ENCODE results near the gene ACTR3C. TPM values are rescaled to one million over a fixed set of nuclear protein-coding genes. Genes with fewer than 3 reads are reported as not detected.
"Not testable (repeated sequence)": the region's sequence is repeated elsewhere in the genome, so short reads cannot be mapped to it uniquely, and the experiment has no call there.

Gene ACTR3C
- total RNA-seq, 1 experiment from 2014 or later, result 3.6 TPM

DNA sequence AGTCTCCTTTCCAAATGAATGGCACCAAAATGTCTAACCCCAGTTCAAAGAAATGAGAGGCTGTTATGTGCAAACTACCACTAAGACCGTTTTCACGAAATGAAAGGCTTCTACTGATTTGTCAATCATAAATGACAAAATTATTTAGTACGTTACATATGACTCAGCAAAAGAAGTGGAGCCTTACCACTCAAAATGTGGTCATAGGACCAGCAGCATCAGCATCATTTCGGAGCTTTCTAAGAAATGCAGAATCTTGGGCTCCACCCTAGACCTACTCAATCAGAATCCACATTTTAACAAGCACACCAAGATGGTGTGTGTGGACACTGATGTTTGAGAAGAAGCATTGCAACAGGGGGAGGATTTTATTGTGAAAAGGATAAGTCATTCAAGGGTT is 120.5 kb downstream of the ACTR3C start:
- H3K36me3 Mint-ChIP-seq (ENCODE audit: insufficient read depth, unreplicated experiment); H3K4me1 Mint-ChIP-seq (ENCODE audit: insufficient read depth, unreplicated experiment); POLR2A ChIA-PET; BruUV-seq (replicated peaks); H3K27me3 Mint-ChIP-seq (ENCODE audit: insufficient read depth, unreplicated experiment); intact Hi-C loops (cut with micrococcal nuclease); DNase-seq (ENCODE audit: unreplicated experiment); CTCF ChIA-PET; H3K27ac Mint-ChIP-seq (ENCODE audit: low read depth, unreplicated experiment); H3K4me3 Mint-ChIP-seq (ENCODE audit: unreplicated experiment); H3K9me3 Mint-ChIP-seq (ENCODE audit: unreplicated experiment): not testable (repeated sequence)

Other genes starting within 250 kb of the ACTR3C start
- 8.4 and 10.1 TPM in 2 replicates for gene LRRC61, start 190 bp downstream of the ACTR3C start, total RNA-seq (2022)
- not detected in 2 replicates for gene RARRES2, start 18.1 kb upstream of the ACTR3C start, total RNA-seq (2022)
- gene REPIN1, start 45.3 kb upstream of the ACTR3C start, total RNA-seq (2022), result 80.8 and 83.0 TPM in 2 replicates
- 1.7 and 2.0 TPM in 2 replicates for gene ZNF775, start 55.8 kb upstream of the ACTR3C start, total RNA-seq (2022)
- not detected in 2 replicates for gene GIMAP8, start 127.1 kb upstream of the ACTR3C start, total RNA-seq (2022)
- gene GIMAP7, start 191.3 kb upstream of the ACTR3C start, total RNA-seq (2022), result not detected in 2 replicates
- gene GIMAP4, start 243.8 kb upstream of the ACTR3C start, total RNA-seq (2022), result not detected in 2 replicates

Measured in MCF 10A (cell line).